Adrenal gland (tissue), 12 donors: Measurements from ENCODE around the gene CARS2. TPM values are rescaled to one million over a fixed set of nuclear protein-coding genes. Genes with fewer than 3 reads are reported as not detected.

Experiments
- DNase-seq, 7 donors: peaks; one replicate each; pipeline ENCODE4 v3.0.0-alpha.2; 2019 to 2020
- H3K27ac ChIP-seq, 5 donors: fragments of 200-600 bp; sonication (generic) in 4 of 5; 1 replicate in 3 of 5; 2 replicates in 2 of 5; pipeline versions ENCODE4 v1.5.1 to v1.8.0; 2016 to 2020; ENCODE audit warnings: mild to moderate bottlenecking in 1 of 5
- H3K27me3 ChIP-seq: fragments of 200-600 bp; 2 replicates; pipeline ENCODE4 v1.8.0; 2021
- H3K36me3 ChIP-seq, 2 donors: fragments of 200-600 bp; replicated peaks in 1 of 2; 1 replicate in 1 of 2; 2 replicates in 1 of 2; pipeline versions ENCODE4 v1.5.1 to v1.8.0; 2018 to 2022
- H3K4me1 ChIP-seq, 2 donors: fragments of 200-600 bp; replicated peaks in 1 of 2; 1 replicate in 1 of 2; 2 replicates in 1 of 2; pipeline versions ENCODE4 v1.5.1 to v1.8.0; 2018 to 2021
- H3K4me3 ChIP-seq, 4 donors: fragments of 200-600 bp; sonication (generic) in 3 of 4; one replicate each; pipeline ENCODE4 v1.5.1; 2016 to 2018
- H3K9me3 ChIP-seq, 3 donors: fragments of 200-600 bp; sonication (generic) in 1 of 3; replicated peaks in 1 of 3; 1 replicate in 2 of 3; 2 replicates in 1 of 3; pipeline versions ENCODE4 v1.5.1 to v1.8.0; 2016 to 2021
- CTCF ChIP-seq, 6 experiments: fragments of 450-650 bp in 4 of 6; fragments of 200-600 bp in 2 of 6; sonication (generic) in 1 of 6; IDR thresholded peaks; 1 replicate in 5 of 6; 2 replicates in 1 of 6; pipeline versions ENCODE4 v1.5.1 to v1.8.0; 2016 to 2021; ENCODE audit warnings: antibody characterized with exemption in 6 of 6, mild to moderate bottlenecking in 2 of 6, moderate library complexity in 1 of 6
- POLR2A ChIP-seq, 2 donors: fragments of 450-650 bp; IDR thresholded peaks; one replicate each; pipeline ENCODE4 v1.6.1; 2017; ENCODE audit warnings: antibody characterized with exemption in 2 of 2, mild to moderate bottlenecking in 2 of 2, moderate library complexity in 1 of 2
- WGBS, 4 donors: extraction: QIAGEN DNeasy Blood & Tissue Kit in 2 of 4; methylation state at CpG; one replicate each; pipeline versions ENCODE4 v1.1.5 to v1.1.7; 2013 to 2017; 5-methylcytosine and 5-hydroxymethylcytosine counted together
- intact Hi-C, 2 donors: fragments of 100-400 bp; cut with DNase I; formaldehyde crosslinking; loops; one replicate each; pipeline versions ENCODE4 v1.14.1 to v1.15.0; 2022 to 2023
- polyA plus RNA-seq, 3 donors: library from polyadenylated mRNA; stranded (reverse); fragments of 200-250 nt in 2 of 3; fragments of 350-450 nt in 1 of 3; fragmentation: Illumina TruSeq in 1 of 3; extraction: RNeasy Lipid Tissue Mini Kit (QIAGEN cat#74804) in 1 of 3; gene quantifications; one replicate each; pipeline ENCODE4 v1.2.3, GENCODE V29; 2013 to 2014
- total RNA-seq, 9 donors: library from RNA; depleted of rRNA in 4 of 9; stranded (reverse); fragments of >200 nt in 4 of 9; fragments of 120-200 nt in 1 of 9; fragmentation: NEBNext Ultra II Directional in 1 of 9; extraction: Animal tissue kit (Norgen Biotek cat#: 25700) in 1 of 9; gene quantifications; one replicate each; pipeline versions ENCODE4 v1.1.0 to v1.2.4, GENCODE V29; 2013 to 2023
- donor health status: healthy with polysubstance abuse.
- donor health status: Bipolar disorder and iron deficiency.
- donor health status: DM: yes; HTN: yes; CAD: no.
- donor health status: DM: no; HTN: no; CAD: no.
- donor health status: DM: no; HTN: no; CAD: no.
- donor health status: DM: yes; HTN: yes; CAD: no.

The CARS2 gene
- total and polyA plus RNA-seq, 12 donors, result 38.5 to 254 (median 59.9) TPM

DNA sequence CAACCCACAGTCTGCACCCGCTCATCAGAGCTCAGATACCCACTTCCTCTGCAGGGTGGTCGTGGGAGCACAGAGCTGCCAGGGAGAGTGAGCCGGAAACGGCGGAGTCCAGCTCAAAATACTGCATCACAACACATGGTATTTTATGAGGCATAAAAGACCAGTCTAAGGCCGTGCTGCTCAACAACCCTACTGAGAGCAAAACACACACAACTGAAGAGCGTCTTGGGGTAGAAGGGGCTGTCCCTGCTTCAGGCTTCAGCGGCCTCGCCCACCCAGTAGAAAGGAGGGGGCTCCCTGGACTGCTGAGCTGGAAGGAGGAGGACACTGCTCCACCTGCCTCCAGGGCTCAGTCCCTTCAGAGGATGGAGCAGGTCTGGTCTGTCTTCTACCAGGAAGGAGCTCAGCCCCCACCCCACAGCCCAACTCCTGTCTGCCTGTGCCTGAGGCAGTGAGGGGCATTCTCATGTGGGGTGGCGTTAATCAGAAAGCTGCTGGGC is 53.6 kb downstream of the CARS2 start:
- Histone ChIP-seq H3K27ac (no peak overlapping the region), H3K36me3 (peaks cover 0 to 10% of the 10 kb centered on the region in 2 donors), H3K27me3 (no peaks in the 10 kb centered on the region), H3K4me1 (peaks cover 0 to 6% of the 10 kb centered on the region in 2 donors), H3K9me3 (no peaks in the 10 kb centered on the region), H3K4me3 (no peak overlapping the region)
- intact Hi-C loops, result loop anchor here in 1 of 2 donors (10.0 kb wide), 1 partner anchor 53 kb away; the partner anchor contains the start of gene CARS2
- 79 to 92% (median 89%) methylated on average over 10 of the region's 10 CpGs for WGBS, 4 donors
- DNase-seq, result no peak
- TF ChIP-seq CTCF (IDR thresholded peaks at IDR 0.05) (no peak), POLR2A (IDR thresholded peaks at IDR 0.05) (no peak)

DNA sequence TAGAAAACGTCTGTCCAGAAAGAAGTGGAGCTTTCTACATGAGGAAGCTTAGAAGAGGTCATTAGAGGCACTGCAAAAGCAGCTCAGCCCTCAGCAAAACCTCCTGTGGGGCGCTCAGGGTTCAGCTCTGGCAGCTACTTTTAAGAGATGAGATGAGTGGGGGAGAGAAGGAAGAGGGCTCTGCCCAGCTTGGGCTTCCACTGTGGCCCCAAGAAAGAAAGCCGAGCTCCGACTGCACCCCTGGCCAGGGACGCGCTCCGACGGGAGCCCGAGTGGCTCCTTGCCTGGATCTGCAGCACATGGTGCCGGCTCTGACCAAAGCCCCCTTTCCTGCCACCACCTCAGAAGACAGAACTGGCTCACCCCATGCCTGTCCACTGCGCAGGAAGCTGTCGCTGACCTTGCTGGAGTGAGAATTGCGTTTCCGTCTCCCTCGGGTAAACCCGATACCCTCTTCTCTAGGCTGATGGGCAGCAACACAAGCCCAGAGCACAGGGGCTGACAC is 54.1 kb downstream of the CARS2 start:
- 88 to 95% (median 93%) methylated on average over 14 to 16 of the region's 16 CpGs for WGBS, 4 donors
- no peaks in the 10 kb centered on the region for H3K9me3 ChIP-seq
- TF ChIP-seq POLR2A (IDR thresholded peaks at IDR 0.05) (no peak), CTCF (IDR thresholded peaks at IDR 0.05) (no peak)
- no peak for DNase-seq
- H3K4me3 ChIP-seq, result no peak overlapping the region
- H3K4me1 ChIP-seq, result peaks cover 0 to 6% of the 10 kb centered on the region in 2 donors
- H3K36me3 ChIP-seq, result peaks cover 0 to 10% of the 10 kb centered on the region in 2 donors
- no peaks in the 10 kb centered on the region for H3K27me3 ChIP-seq
- intact Hi-C loops, result loop anchor here in 1 of 2 donors (10.0 kb wide), 1 partner anchor 53 kb away; the partner anchor contains the start of gene CARS2
- no peak overlapping the region for H3K27ac ChIP-seq

GRCh38 chr13:110651271-110651670 is 54.6 kb downstream of the CARS2 start:
- TF ChIP-seq CTCF (IDR thresholded peaks at IDR 0.05) (no peak), POLR2A (IDR thresholded peaks at IDR 0.05) (no peak)

DNA sequence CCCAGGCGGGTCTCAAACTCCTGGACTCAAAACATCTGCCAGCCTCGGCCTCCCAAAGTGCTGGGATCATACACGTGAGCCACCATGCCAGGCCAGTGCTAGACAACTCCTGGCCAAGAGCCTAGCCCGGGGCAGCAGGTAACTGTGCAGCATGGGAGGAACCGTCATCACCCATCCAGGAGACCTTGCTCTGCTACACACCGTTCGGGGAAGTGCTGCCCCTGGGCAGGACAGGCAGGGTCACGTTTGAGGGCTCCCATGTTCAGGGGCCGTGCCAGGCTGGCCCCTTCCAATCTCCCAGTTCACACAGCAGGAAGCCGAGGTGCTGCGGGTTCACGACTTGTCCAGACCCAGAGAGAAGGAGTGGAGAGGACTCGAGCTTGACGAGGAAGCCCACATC is 55.5 kb downstream of the CARS2 start:
- Histone ChIP-seq H3K9me3 (no peaks in the 10 kb centered on the region), H3K27ac (no peak overlapping the region), H3K36me3 (peaks cover 0 to 10% of the 10 kb centered on the region in 2 donors), H3K27me3 (no peaks in the 10 kb centered on the region), H3K4me1 (peaks cover 0 to 6% of the 10 kb centered on the region in 2 donors), H3K4me3 (no peak overlapping the region)
- TF ChIP-seq CTCF (IDR thresholded peaks at IDR 0.05) (no peak), POLR2A (IDR thresholded peaks at IDR 0.05) (no peak)
- WGBS, 4 donors, result 89 to 93% (median 92%) methylated on average over 6 to 14 of the region's 14 CpGs
- intact Hi-C loops, result loop anchor here in 1 of 2 donors (10.0 kb wide), 1 partner anchor 54 kb away; the partner anchor contains the start of gene CARS2
- DNase-seq, result peak in 1 of 7 donors; percentile 43

More at GRCh38 chr13:110651271-110651670, 54.6 kb downstream of the CARS2 start:
- Histone ChIP-seq H3K36me3 (peaks cover 0 to 10% of the 10 kb centered on the region in 2 donors), H3K4me3 (no peak overlapping the region), H3K9me3 (no peaks in the 10 kb centered on the region), H3K4me1 (peaks cover 0 to 6% of the 10 kb centered on the region in 2 donors), H3K27me3 (no peaks in the 10 kb centered on the region), H3K27ac (no peak overlapping the region)
- WGBS, 4 donors, result 86 to 92% (median 89%) methylated on average over 12 to 14 of the region's 14 CpGs
- intact Hi-C loops, result loop anchor here in 1 of 2 donors (10.0 kb wide), 1 partner anchor 54 kb away; the partner anchor contains the start of gene CARS2
- DNase-seq, result no peak
